GM12892 (cell line): ENCODE measurements around the gene MPC1.

Experiments used
- POLR2A ChIP-seq: IDR thresholded peaks from 2 replicates; pipeline ENCODE4 v1.6.1; 2011; ENCODE audit warnings: low read depth, low read length, control low read depth
- POLR2AphosphoS5 ChIP-seq: IDR thresholded peaks from 2 replicates; pipeline ENCODE4 v1.6.1; 2011; ENCODE audit warnings: low read depth, low read length, control low read depth

DNA sequence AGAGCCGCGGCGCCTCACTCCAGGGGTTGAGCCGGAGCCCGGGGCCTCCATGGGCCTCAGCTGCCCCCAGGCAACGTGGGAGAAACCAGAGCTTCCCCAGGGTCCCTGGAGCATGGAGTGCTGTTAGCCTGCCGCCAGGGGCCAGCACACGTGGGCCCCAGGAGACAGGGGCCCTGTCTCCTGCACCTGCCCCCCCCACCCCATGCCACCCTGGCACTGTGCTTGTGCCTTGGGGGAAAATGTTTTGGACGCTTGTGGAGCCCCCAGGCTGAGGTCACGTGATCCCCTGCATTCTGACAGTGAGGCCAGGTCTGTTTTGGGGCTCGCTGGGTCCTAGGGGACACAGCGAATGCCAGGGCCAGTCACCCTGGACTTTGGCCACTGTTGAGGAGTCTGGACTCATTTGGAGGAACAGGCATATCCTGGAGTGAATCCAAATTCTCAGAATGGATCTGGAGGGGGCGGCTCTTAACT lies 30.2 kb upstream of the MPC1 start:
- no peak for TF ChIP-seq POLR2A
- TF ChIP-seq POLR2AphosphoS5 = no peak
